Measurements from ENCODE around the gene PGBD5.

DNA sequence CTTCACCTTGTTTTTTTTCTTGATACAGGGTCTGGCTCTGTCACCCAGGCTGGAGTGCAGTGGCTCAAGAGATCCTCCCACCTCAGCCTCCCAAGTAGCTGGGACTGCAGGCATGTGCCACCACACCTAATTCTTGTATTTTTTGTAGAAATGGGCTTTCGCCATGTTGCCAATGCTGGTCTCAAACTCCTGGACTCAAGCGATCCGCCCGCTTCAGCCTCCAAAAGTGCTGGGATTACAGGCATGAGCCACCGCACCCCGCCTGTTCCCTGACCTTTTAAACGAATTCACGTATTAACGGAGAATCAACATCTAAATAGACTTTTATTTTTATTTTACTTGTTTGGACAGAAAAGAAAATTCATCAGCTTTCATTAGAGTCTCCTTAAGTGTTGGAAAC lies 104.8 kb downstream of the PGBD5 start:
- TF ChIP-seq ZBTB33 (CRISPR knock-in tag; IDR thresholded peaks at IDR 0.05) (no peak), ZNF17 (CRISPR knock-in tag; IDR thresholded peaks at IDR 0.05) (no peak)
